ENCODE data around the gene AZIN2.
A peak's percentile ranks its signal among the peaks of the same experiment; 100 is the strongest.
"Not testable (repeated sequence)": the region's sequence is repeated elsewhere in the genome, so short reads cannot be mapped to it uniquely, and the experiment has no call there.

Gene AZIN2

DNA sequence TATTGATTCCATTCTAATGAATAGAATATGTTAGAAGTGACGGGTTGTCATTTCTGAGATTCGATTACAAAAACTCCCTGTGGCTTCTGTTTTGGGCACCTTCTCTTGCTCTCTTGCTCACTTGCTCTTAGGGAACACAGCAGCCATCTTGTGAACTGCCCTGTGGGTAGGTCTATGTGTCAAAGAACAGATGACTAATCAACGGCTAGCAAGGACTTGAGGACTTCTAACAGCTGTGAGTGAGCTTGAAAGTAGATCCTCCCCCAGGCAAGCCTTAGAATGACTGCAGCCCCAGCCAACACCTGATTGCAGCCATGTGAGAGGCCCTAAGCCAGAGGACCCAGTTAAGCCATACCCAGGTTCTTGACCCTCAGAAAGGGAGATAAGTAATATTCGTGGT, 49.3 kb downstream of the AZIN2 start:
- peak; percentile 81 for DNase-seq

DNA sequence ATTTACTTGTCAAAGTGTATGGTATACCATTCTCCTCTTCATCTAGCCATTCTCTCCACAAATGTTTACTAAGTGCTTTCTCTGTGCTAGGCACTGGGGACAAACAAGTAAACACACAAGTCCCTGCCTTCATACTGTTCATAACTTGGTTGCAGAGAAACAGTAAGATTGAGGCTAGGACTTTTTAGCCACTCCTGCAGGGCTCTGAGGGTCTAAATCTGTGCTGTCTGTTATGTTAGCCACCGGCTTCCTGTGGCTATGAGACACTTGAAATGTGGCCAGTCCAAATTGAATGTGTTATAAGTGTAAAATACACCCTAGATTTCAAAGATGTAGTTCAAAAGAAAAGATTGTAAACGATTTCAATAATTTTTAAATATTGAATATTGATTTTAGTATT, 50.2 kb downstream of the AZIN2 start:
- DNase-seq, result no peak

DNA sequence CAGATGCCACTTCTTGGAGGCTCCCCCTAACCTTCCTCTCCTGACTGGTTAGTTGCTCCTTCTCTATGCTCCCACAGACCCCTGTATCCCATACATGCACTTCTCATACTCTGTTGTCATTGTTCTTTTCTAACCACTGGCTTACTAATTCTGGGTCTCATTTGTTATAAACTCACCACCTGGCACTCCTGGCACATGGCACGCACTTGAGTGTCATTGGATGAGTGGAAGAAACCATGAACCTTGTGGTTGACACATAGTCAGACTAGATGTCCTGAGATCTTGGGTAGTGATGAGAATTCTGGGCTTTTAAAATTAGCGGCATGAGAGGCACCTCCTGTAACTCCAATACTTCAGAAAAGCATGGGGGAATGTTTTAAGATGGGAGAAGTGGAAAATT, 51.6 kb downstream of the AZIN2 start:
- DNase-seq, result peak; percentile 66

DNA sequence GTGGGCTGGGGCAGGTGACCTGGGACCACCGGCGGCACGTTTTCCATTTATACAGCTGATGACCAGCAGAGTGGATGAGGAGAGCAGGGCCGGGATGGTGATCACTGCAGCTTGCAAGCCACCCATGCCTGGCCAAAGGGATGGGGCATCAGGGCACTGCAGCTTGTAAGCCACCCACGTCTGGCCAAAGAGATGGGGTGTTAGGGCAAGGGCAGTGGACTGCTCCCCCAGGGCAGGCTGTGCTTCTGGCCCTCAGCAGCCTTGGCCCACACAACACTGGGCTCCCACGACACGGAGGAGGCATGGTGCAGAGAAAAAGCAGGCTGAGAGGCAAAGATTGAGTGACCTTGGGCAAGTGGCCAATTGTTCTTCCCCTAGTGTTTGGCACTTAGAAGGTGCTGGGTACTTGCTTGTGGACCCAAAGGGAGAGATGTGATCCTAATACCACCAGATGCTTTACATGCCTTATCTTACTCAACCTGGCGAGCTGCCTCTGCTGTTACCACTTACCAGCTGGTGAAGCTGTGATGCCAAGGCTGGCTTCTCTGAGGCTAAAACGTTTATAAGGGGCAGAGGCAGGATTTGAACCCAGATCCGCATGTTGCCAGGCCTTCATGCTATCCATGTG, 52.6 kb downstream of the AZIN2 start:
- DNase-seq, result no peak

DNA sequence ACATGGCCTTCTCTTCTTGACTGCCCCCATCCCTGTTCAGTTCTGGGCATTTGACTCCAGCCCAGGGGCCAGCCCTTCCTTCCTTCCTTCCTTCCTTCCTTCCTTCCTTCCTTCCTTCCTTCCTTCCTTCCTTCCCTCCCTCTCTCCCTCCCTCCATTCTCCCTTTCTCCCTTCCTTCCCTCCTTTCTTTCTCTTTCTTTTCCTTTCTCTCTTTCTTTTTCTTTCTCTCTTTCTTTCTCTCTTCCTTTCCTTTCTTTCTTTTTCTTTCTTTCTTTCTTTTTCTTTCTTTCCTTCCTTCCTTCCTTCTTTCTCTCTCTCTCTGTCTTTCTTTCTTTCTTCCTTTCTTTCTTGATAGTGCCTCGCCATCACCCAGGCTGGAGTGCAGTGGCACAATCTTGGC, 55.1 kb downstream of the AZIN2 start:
- not testable (repeated sequence) for DNase-seq

DNA sequence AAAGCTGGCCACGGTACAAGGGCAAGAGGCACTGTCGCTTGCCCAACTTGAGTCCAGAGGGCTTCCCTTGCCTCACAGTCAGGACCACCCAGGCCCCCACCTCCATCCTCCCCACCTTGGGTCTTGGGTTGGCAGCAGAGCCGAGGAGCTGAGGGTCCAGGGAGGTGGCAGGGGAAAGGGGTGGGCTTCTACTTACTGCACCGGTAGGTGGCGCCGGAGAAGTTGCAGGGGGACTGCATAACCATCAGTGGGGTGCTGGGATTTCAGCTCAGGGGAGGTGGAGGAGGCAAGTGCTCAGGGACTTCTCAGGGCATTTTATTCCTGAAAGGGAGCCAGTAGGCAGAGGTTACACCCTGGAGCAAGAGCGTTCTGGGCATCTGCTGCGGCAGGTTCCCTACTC, 56.8 kb downstream of the AZIN2 start:
- DNase-seq, result peak; percentile 28

GRCh38 chr1:33140153-33141149, 59.5 kb downstream of the AZIN2 start:
- no peak for DNase-seq

DNA sequence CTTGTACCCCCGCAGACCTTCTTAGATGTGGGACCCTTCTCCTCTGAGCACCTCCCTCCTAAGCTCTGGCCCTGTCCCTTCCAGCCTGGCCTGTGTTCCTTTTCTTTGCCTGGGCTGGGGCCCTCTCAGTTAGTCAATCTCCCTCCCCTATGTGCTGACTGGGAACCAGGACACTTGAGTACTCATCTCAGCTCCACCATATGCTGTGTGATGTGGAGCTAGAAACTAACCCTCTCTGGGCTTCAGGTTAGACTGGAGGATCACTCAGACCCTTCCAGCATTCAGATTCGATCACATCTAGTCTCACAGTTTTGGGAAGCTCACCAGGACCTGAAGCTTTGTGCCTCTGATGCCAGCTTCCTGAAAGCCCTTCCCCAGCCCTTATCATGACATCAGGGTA, 60.3 kb downstream of the AZIN2 start:
- DNase-seq, result no peak

GRCh38 chr1:33141781-33142180, 60.8 kb downstream of the AZIN2 start:
- DNase-seq, result no peak

DNA sequence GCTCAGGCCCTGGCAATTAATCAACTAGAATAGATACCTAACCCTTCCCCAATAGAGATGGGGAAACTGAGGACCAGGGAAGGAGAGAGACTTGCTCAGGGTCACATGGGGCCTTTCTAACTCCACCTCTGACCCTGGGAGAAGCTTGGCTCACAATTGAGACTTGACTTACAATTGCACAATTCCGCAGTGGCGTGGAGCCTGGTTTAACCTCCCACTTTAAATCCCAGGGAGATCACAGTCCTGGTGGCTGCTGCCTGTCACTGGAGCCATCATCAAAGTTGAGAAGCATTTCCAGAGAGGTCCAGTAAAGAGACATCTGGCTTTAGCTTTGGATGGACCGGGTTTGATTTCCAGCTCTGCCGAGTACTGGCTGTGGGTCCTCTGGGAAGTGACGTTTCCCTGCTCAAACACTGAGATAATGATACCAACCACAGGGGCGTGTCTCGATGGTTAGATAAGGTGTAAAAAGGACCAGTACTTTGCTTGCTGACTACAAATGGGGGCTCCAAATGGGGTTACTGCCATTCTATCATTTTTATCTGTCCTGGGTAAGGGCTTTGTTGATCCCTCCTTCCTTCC, 61.6 kb downstream of the AZIN2 start:
- no peak for DNase-seq

GRCh38 chr1:33143176-33143575, 62.2 kb downstream of the AZIN2 start:
- no peak for DNase-seq

GRCh38 chr1:33143698-33144097, 62.7 kb downstream of the AZIN2 start:
- no peak for DNase-seq

GRCh38 chr1:33146003-33146402, 65.0 kb downstream of the AZIN2 start:
- no peak for DNase-seq

DNA sequence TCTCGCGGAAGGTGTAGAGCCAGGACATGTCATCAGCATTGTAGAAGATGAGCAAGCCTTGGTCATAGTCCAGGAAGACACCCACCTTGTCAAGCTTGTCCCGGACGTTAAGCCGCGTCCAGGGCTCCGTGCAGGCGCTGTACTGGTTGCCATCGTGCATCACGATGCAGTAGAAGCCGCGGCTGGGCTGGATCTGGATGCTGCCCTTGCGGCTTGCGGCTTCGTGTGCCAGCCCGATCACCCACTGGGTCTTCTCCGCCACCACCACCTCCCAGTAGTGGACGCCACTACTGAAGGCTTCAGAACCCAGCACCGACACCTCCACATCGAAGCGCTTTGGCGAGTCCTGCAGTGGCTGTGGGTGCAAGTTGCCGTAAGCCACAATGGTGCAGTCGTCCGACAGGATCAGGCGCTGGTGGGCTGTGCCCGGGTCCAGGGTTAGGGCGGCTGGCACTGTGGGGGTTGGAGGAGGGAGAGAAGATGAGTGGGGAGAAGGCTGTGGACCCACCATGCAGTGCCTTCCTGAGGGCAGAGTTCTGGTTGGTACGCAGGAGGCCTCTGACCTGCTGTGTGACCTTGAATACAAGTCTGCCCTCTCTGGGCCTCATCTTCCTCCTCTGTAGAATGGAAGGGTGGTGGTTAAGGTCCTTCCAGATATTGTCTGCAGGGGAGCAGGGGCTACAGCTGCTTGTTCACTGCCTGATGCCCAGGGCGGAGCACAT, 66.5 kb downstream of the AZIN2 start:
- no peak for DNase-seq

GRCh38 chr1:33147997-33148314, 67.0 kb downstream of the AZIN2 start:
- peak; percentile 15 for DNase-seq

GRCh38 chr1:33148615-33149014, 67.7 kb downstream of the AZIN2 start:
- no peak for DNase-seq

DNA sequence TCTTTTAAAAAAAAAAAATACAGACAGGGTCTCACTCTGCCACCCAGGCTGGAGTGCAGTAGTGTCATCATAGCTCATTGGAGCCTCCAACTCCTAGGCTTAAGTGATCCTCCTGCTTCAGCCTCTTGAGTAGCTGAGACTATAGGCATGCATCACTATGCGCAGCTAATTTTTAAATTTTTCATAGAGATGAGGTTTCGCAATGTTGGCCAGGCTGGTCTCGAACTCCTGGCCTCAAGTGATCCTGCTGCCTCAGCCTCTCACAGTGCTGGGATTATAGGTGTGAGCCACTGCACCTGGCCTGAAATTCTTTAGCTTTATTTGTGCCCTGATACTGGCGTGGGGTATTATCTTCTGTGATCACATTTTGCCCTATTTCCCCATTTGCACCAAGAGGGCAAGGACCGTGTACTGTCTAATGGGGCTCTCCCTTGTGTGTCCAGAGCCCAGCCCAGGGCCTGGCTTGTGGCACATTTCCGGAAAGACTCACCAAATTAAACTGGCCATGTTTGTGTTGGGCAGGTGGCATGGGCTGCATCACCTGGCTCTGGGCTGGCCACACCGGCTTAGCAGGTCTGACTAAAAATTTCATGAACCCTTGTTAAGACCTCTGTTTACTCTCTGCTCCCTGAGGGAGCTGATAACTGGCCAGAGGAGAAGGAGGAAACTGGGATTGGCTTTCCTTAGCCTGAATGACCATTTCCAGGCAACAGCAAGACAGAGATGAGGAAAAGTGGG, 68.7 kb downstream of the AZIN2 start:
- no peak for DNase-seq

- no peak for DNase-seq
These were observed 69.6 kb downstream of the AZIN2 start for GRCh38 chr1:33150522-33150921.

- DNase-seq, result no peak
These were observed 70.2 kb downstream of the AZIN2 start for GRCh38 chr1:33151116-33151515.

DNA sequence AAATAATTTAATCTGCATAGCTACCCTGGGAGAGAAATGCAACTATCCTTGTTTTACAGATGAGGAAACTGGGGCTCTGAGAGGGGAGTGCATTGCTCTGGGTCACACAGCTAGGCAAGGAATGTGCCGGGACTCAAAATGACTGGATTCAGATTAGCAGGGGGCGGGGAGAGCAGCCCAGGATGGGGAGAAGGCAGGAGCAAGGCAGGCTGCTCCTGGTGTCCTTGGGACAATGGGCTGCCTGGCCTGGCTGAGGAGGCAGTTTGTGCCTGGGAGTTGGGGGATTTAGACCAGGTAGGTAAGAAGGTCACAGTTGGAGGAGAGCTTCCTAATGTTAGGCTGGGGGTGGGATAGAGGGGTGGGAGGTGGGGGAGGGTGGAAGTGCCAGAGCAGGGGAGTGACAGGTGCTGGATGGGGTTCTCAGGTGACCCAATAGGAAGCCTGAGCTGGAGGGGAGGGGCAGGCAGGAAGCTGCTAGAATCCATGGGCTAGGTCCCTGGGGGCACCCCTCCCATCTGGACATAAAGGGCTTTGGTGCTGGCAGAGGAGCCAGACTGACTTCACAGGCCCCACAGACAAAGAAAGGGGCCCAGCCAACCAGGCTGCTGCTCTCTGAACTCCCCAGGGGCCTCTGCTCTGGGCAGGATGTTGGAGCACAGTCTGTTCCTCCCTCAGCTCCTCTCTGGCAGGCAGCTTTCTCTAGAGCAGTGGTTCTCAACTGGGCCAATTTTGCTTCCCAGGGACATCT, 71.9 kb downstream of the AZIN2 start:
- DNase-seq, result no peak

DNA sequence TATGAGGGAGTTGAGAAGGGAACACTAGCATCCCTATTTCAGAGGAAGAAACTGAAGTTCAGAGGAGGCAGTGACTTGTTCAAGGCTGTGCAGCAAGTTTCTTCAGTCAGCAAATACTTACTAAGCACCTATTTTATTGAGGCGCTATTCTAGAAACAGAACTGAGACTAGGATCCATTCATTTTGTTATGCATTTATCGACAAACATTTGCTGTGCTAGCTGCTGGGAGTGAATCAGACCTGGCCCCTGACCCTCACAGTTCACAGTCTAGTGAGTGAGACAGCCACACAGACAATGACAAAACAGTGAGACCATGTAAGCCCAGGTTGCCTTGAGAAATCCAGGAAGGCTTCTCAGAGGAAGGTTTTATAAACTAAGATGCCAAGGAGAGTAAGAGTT, 72.7 kb downstream of the AZIN2 start:
- no peak for DNase-seq
